Progenitor cell of endocrine pancreas (in vitro differentiated cells): ENCODE results near the gene POLN. TPM values are rescaled to one million over a fixed set of nuclear protein-coding genes. Genes with fewer than 3 reads are reported as not detected.

Source experiments
- DNase-seq: peaks from one replicate; pipeline ENCODE4 v3.0.0; 2021; ENCODE audit warnings: low spot score; ENCODE audit not compliant: unreplicated experiment
- H3K27ac Mint-ChIP-seq: 2 replicates; pipeline ENCODE4 v1.8.0; 2021; ENCODE audit warnings: mild to moderate bottlenecking, moderate library complexity, mixed read lengths
- H3K27me3 Mint-ChIP-seq: 2 replicates; pipeline ENCODE4 v1.8.0; 2021; ENCODE audit warnings: mixed read lengths
- H3K36me3 Mint-ChIP-seq: 2 replicates; pipeline ENCODE4 v1.8.0; 2022; ENCODE audit warnings: mixed read lengths; ENCODE audit not compliant: insufficient read depth
- H3K4me1 Mint-ChIP-seq: 2 replicates; pipeline ENCODE4 v1.8.0; 2021; ENCODE audit warnings: low read depth, mixed read lengths
- H3K4me3 Mint-ChIP-seq: 2 replicates; pipeline ENCODE4 v1.8.0; 2021; ENCODE audit warnings: low read depth, mild to moderate bottlenecking, moderate library complexity, mixed read lengths
- H3K9me3 Mint-ChIP-seq: 2 replicates; pipeline ENCODE4 v1.8.0; 2021; ENCODE audit warnings: low read depth, mixed read lengths
- CTCF ChIP-seq: fragments of 200-600 bp; sonication (generic); IDR thresholded peaks from one replicate; pipeline ENCODE4 v1.5.0; 2021; ENCODE audit warnings: antibody characterized with exemption, mild to moderate bottlenecking; ENCODE audit not compliant: unreplicated experiment
- total RNA-seq: library from RNA; stranded (reverse); gene quantifications from 2 replicates; pipeline ENCODE4 v1.2.1, GENCODE V29; 2021

POLN gene
- total RNA-seq, 1 donor from 2014 or later = 5.9 TPM

DNA sequence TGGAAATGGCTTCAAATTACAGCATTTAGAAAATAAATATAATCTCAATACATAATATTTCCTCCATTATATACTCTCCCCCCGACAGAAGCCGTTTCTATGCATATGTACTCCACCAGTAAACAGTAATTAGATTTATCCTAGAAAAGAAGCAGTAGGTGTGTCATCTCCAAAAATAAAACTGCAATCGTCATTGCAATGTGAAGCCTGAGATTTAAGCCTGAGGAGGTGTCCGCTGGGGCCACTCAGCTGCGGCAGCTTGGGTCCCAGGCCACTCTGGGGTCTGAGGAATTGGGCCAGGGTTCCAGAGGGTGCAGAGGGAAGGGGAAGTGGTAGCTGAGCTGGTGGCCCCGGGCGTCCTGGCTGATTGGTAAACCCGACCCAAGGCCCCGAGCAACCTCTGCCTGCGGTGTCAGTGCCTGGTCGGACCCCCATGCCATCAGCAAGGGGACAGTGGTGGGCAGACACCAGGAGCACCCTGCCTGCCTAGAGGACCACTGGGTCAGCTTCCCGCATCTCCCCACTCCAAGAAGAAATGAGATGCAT lies 27.8 kb upstream of the POLN start:
- no peak overlapping the region for H3K4me3 Mint-ChIP-seq
- H3K9me3 Mint-ChIP-seq = no peaks in the 10 kb centered on the region
- H3K36me3 Mint-ChIP-seq = no peaks in the 10 kb centered on the region
- peaks cover 10% of the 10 kb centered on the region for H3K4me1 Mint-ChIP-seq
- peaks cover 5% of the 10 kb centered on the region for H3K27me3 Mint-ChIP-seq
- no peak for DNase-seq
- no peak overlapping the region for H3K27ac Mint-ChIP-seq
- no peak for TF ChIP-seq CTCF

- peaks cover 7% of the 10 kb centered on the region for H3K4me1 Mint-ChIP-seq
- no peak overlapping the region for H3K27ac Mint-ChIP-seq
- TF ChIP-seq CTCF = no peak
- no peaks in the 10 kb centered on the region for H3K9me3 Mint-ChIP-seq
- H3K36me3 Mint-ChIP-seq = no peaks in the 10 kb centered on the region
- H3K27me3 Mint-ChIP-seq = peaks cover 5% of the 10 kb centered on the region
- no peak for DNase-seq
- no peak overlapping the region for H3K4me3 Mint-ChIP-seq
Observed at GRCh38 chr4:2269206-2269531, 27.2 kb upstream of the POLN start.

- no peak overlapping the region for H3K27ac Mint-ChIP-seq
- no peaks in the 10 kb centered on the region for H3K36me3 Mint-ChIP-seq
- no peak for DNase-seq
- H3K4me1 Mint-ChIP-seq = peaks cover 2% of the 10 kb centered on the region
- H3K27me3 Mint-ChIP-seq = peaks cover 5% of the 10 kb centered on the region
- no peak for TF ChIP-seq CTCF
- H3K9me3 Mint-ChIP-seq = no peaks in the 10 kb centered on the region
- H3K4me3 Mint-ChIP-seq = no peak overlapping the region
Observed at GRCh38 chr4:2268357-2269205, 26.7 kb upstream of the POLN start.

DNA sequence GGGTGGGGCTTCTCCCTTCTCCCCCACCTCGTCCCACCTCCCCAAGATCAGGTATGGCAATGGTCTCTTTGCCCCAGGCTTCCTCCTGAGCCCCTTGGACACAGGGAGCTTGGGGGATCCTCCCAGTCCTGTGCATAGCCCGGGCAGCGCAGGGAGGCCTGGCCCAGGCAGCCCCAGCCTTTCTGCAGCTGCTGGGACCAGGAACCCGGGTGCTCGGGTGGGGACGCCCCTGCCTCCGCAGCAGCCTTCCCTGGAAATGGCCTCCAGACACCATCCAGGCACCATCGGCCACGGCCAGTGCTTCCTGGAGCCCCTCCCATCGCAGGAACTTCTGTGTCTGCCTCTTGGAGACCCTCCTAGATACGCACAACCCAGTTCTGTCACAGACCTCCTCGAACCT lies 25.9 kb upstream of the POLN start:
- Mint-ChIP-seq H3K36me3 (no peaks in the 10 kb centered on the region), H3K27me3 (peaks cover 2% of the 10 kb centered on the region), H3K9me3 (no peaks in the 10 kb centered on the region), H3K27ac (no peak overlapping the region), H3K4me1 (no peaks in the 10 kb centered on the region), H3K4me3 (no peak overlapping the region)
- TF ChIP-seq CTCF = no peak
- DNase-seq = no peak

GRCh38 chr4:2267320-2267811 lies 25.4 kb upstream of the POLN start:
- H3K4me1 Mint-ChIP-seq = no peaks in the 10 kb centered on the region
- no peak for TF ChIP-seq CTCF
- no peaks in the 10 kb centered on the region for H3K9me3 Mint-ChIP-seq
- H3K27ac Mint-ChIP-seq = no peak overlapping the region
- H3K36me3 Mint-ChIP-seq = no peaks in the 10 kb centered on the region
- peaks cover under 1% of the 10 kb centered on the region for H3K27me3 Mint-ChIP-seq
- H3K4me3 Mint-ChIP-seq = no peak overlapping the region
- no peak for DNase-seq
